Neural crest cell (in vitro differentiated cells): ENCODE measurements around the gene TRPV5. TPM values are rescaled to one million over a fixed set of nuclear protein-coding genes. Genes with fewer than 3 reads are reported as not detected.

Source experiments
- DNase-seq: peaks from one replicate; pipeline ENCODE4 v3.0.0; 2021; ENCODE audit warnings: low read depth, mixed read lengths, low spot score
- H3K27ac Mint-ChIP-seq: one replicate; pipeline ENCODE4 v1.8.0; 2021; ENCODE audit warnings: mild to moderate bottlenecking, mixed read lengths; ENCODE audit not compliant: unreplicated experiment
- H3K27me3 Mint-ChIP-seq: 2 replicates; pipeline ENCODE4 v1.8.0; 2021; ENCODE audit warnings: low read depth, mild to moderate bottlenecking, mixed read lengths
- H3K36me3 Mint-ChIP-seq: 2 replicates; pipeline ENCODE4 v1.8.0; 2021; ENCODE audit warnings: low read depth, mild to moderate bottlenecking, mixed read lengths
- H3K4me1 Mint-ChIP-seq: 2 replicates; pipeline ENCODE4 v1.8.0; 2021; ENCODE audit warnings: mixed read lengths
- H3K4me3 Mint-ChIP-seq: one replicate; pipeline ENCODE4 v1.8.0; 2021; ENCODE audit warnings: mild to moderate bottlenecking, mixed read lengths
- H3K9me3 Mint-ChIP-seq: 2 replicates; pipeline ENCODE4 v1.8.0; 2021; ENCODE audit warnings: mixed read lengths
- total RNA-seq: library from RNA; stranded (reverse); gene quantifications from 2 replicates; pipeline ENCODE4 v1.2.1, GENCODE V29; 2021
- TF ChIP-seq, protein P1 (sequence below): fragments of 200-600 bp; sonication (generic); conservative IDR thresholded peaks from 2 replicates; pipeline ENCODE4 v1.5.0; 2021; ENCODE audit warnings: antibody characterized with exemption, mild to moderate bottlenecking

Gene TRPV5
- total RNA-seq, 1 donor from 2014 or later, result 0.07 TPM

DNA sequence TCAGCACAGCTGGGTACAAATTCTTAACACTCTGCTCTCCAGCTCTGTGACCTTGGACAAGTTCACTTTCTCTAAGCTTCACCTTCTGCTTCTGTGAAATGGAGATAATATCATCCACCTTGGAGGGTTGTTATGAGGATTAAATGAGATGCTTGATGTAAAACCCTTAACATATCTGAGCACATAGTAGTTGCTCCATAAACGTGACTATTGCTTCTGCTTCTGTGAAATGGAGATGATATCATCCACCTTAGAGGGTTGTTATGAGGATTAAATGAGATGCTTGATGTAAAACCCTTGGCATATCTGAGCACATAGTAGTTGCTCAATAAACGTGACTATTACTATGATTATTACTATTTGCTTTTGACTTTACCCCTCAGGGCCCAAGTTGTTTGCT is 64.1 kb downstream of the TRPV5 start:
- no peak overlapping the region for H3K27ac Mint-ChIP-seq
- H3K36me3 Mint-ChIP-seq, result peaks cover 2% of the 10 kb centered on the region
- TF ChIP-seq, protein P1, sequence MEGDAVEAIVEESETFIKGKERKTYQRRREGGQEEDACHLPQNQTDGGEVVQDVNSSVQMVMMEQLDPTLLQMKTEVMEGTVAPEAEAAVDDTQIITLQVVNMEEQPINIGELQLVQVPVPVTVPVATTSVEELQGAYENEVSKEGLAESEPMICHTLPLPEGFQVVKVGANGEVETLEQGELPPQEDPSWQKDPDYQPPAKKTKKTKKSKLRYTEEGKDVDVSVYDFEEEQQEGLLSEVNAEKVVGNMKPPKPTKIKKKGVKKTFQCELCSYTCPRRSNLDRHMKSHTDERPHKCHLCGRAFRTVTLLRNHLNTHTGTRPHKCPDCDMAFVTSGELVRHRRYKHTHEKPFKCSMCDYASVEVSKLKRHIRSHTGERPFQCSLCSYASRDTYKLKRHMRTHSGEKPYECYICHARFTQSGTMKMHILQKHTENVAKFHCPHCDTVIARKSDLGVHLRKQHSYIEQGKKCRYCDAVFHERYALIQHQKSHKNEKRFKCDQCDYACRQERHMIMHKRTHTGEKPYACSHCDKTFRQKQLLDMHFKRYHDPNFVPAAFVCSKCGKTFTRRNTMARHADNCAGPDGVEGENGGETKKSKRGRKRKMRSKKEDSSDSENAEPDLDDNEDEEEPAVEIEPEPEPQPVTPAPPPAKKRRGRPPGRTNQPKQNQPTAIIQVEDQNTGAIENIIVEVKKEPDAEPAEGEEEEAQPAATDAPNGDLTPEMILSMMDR, result no peak
- no peaks in the 10 kb centered on the region for H3K27me3 Mint-ChIP-seq
- H3K9me3 Mint-ChIP-seq, result peaks cover 2% of the 10 kb centered on the region
- no peak overlapping the region for H3K4me3 Mint-ChIP-seq
- H3K4me1 Mint-ChIP-seq, result no peaks in the 10 kb centered on the region
- DNase-seq, result no peak

DNA sequence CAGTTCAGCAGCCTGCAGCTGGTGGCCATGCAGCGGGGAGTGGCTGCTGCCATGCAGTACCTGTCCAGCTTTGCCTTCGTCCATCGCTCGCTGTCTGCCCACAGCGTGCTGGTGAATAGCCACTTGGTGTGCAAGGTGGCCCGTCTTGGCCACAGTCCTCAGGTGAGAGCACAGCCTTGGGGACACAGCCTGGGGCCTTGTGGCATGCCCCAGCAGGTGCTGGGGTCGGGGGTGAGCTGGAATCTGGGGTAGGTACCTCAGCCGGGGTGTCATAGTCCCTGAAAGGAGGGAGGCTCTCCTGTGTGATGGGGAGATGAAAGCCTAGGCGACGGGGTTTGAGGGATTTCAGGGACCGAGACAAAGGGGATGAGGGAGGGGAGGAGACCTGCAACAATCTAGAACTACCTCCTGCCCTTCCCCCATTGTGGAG is 64.5 kb downstream of the TRPV5 start:
- no peak overlapping the region for H3K27ac Mint-ChIP-seq
- TF ChIP-seq, protein P1, result no peak
- H3K4me3 Mint-ChIP-seq, result no peak overlapping the region
- DNase-seq, result no peak
- peaks cover 2% of the 10 kb centered on the region for H3K36me3 Mint-ChIP-seq
- H3K27me3 Mint-ChIP-seq, result no peaks in the 10 kb centered on the region
- H3K4me1 Mint-ChIP-seq, result no peaks in the 10 kb centered on the region
- H3K9me3 Mint-ChIP-seq, result peaks cover 2% of the 10 kb centered on the region

DNA sequence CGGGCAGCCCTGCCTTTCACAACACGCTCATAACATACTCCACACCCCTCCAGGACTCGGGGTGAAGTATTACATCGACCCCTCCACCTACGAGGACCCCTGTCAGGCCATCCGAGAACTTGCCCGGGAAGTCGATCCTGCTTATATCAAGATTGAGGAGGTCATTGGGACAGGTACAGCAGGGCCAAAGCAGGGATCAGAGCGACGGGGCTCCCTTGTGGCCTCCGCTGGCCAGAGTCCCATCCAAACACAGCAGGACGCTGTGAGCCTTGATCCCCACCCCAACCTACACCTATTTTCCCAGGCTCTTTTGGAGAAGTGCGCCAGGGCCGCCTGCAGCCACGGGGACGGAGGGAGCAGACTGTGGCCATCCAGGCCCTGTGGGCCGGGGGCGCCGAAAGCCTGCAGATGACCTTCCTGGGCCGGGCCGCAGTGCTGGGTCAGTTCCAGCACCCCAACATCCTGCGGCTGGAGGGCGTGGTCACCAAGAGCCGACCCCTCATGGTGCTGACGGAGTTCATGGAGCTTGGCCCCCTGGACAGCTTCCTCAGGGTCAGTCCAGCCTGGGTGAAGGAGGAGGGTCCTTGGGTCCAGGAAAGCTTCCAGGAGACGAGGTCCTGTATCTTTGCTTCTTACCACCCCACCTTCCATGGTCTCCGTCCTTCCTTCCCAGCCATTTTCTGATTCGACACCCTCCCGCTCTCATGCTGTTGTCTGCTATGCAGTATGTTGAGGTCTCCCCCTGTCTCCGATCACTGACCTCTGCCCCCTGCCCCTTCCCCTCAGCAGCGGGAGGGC is 65.2 kb downstream of the TRPV5 start:
- Mint-ChIP-seq H3K27me3 (no peaks in the 10 kb centered on the region), H3K9me3 (no peaks in the 10 kb centered on the region), H3K36me3 (peaks cover 2% of the 10 kb centered on the region), H3K4me1 (no peaks in the 10 kb centered on the region), H3K27ac (no peak overlapping the region), H3K4me3 (no peak overlapping the region)
- DNase-seq, result no peak
- TF ChIP-seq, protein P1, result no peak

DNA sequence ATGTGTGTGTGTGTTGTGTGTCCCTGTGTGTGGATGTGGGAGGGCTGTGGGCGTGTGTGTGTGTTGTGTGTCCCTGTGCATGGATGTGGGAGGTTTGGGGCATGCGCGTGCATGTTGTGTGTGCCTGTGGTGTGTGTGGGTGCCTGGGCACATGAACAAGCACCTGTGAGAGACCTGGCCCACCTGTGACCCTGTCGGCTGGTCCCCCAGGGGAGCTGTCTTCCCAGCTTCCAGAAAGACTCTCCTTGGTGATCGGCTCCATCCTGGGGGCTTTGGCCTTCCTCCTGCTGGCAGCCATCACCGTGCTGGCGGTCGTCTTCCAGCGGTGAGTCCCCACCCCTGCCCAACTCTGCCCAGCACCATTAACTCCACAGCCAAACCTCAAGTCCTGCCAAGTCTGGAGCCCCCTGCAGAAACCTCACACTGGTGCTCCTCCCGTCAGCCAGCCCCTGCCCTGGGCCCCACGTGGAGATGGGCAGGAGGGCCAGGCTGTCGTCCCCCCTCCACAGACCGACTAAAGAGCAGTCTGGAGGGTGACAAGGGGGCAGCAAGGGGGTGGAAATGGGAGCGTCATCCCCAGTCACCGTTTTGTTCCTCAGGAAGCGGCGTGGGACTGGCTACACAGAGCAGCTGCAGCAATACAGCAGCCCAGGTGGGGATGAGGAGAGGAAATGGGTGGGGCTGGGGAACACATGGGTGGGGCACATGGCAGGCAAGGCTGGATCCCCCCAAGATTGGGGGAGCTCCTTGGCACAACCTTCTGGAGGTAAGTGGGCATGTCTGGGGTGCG is 66.0 kb downstream of the TRPV5 start:
- Mint-ChIP-seq H3K9me3 (no peaks in the 10 kb centered on the region), H3K27me3 (no peaks in the 10 kb centered on the region), H3K36me3 (peaks cover 2% of the 10 kb centered on the region), H3K4me1 (no peaks in the 10 kb centered on the region), H3K4me3 (no peak overlapping the region), H3K27ac (no peak overlapping the region)
- no peak for DNase-seq
- TF ChIP-seq, protein P1, result no peak

DNA sequence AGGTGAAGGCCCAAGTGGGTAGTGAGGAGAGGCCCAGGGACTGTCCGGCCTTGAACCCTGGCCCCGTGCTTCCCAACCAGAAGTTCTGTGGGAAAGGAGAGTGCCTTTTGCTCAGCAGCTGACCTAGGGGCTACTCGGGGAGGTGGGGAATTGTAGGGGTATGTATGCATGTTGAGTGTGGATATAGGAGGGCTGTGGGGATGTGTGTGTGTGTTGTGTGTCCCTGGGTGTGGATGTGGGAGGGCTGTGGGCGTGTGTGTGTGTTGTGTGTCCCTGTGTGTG is 66.5 kb downstream of the TRPV5 start:
- DNase-seq, result no peak
- no peaks in the 10 kb centered on the region for H3K9me3 Mint-ChIP-seq
- TF ChIP-seq, protein P1, result no peak
- no peak overlapping the region for H3K4me3 Mint-ChIP-seq
- no peaks in the 10 kb centered on the region for H3K27me3 Mint-ChIP-seq
- no peaks in the 10 kb centered on the region for H3K4me1 Mint-ChIP-seq
- peaks cover 2% of the 10 kb centered on the region for H3K36me3 Mint-ChIP-seq
- no peak overlapping the region for H3K27ac Mint-ChIP-seq
